GM12865 (cell line): Measurements from ENCODE around the gene SLCO3A1.
"Not testable (repeated sequence)": the region's sequence is repeated elsewhere in the genome, so short reads cannot be mapped to it uniquely, and the experiment has no call there.

Source experiments
- DNase-seq: peaks from one replicate; pipeline ENCODE4 v3.0.0; 2010; ENCODE audit warnings: low read depth
- H3K4me3 ChIP-seq: 2 replicates; pipeline ENCODE4 v1.5.1; 2011; ENCODE audit warnings: mild to moderate bottlenecking, low read depth, low read length, control low read depth
- TF ChIP-seq, protein P1 (sequence below): IDR thresholded peaks from 2 replicates; pipeline ENCODE4 v1.5.1; 2011; ENCODE audit warnings: low read length, control low read depth, low read depth, inconsistent platforms; ENCODE audit not compliant: insufficient read depth; ENCODE audit errors: missing control alignments

SLCO3A1 gene

DNA sequence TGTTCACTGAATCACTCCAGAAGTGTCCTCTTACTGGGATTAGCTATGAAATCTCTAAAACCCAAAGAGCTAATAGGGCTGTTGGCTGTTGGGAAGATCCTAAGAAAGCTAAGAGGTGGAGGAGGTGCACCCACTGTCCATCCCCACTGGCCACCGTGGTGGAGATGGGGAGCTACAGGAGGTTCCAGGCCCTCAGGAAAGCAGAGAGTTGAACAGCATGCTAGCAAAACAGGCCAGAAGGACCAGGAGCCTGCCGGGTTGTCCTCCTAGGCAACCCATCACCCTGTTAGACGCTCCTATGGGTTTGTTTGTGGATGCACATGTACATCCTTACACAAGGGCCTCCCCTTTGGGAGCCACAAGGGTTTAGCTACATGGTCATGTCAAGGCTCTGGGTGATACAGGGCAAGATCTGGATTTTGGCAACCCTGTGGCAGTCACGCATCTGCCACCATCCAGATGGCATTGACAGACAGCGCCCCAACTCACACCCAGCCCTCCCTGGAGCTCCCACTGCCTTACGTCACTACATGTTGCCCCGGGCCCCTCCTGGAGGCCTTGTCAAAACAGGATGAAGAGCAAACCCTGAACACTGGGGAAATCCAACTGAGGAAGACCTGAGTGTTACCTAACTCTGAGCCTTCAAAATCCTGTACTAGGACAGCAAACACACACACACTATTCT, 208.1 kb downstream of the SLCO3A1 start:
- TF ChIP-seq, protein P1, sequence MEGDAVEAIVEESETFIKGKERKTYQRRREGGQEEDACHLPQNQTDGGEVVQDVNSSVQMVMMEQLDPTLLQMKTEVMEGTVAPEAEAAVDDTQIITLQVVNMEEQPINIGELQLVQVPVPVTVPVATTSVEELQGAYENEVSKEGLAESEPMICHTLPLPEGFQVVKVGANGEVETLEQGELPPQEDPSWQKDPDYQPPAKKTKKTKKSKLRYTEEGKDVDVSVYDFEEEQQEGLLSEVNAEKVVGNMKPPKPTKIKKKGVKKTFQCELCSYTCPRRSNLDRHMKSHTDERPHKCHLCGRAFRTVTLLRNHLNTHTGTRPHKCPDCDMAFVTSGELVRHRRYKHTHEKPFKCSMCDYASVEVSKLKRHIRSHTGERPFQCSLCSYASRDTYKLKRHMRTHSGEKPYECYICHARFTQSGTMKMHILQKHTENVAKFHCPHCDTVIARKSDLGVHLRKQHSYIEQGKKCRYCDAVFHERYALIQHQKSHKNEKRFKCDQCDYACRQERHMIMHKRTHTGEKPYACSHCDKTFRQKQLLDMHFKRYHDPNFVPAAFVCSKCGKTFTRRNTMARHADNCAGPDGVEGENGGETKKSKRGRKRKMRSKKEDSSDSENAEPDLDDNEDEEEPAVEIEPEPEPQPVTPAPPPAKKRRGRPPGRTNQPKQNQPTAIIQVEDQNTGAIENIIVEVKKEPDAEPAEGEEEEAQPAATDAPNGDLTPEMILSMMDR = no peak
- DNase-seq = no peak

DNA sequence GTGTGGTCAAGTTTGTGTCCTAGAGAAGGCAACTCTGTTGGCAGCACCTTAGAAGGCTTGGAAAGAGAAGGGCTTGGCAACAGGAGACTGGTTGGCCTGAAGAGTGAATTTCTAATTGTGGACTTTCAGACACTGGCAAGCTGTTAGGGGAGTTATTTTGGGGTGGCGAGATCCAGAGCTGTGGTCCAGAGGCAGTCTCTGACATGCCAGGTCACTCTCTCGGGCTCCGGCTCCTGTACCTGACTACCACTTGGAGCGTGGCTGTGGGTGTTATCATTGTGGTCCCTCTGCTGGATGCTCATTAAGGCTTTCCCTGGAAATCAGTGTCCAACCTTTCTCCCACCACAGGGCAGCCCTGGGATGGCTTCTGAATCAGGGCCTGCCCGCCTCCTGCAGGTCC, 209.0 kb downstream of the SLCO3A1 start:
- TF ChIP-seq, protein P1 = no peak
- no peak overlapping the region for H3K4me3 ChIP-seq
- DNase-seq = no peak

More for the DNA sequence above, 208.1 kb downstream of the SLCO3A1 start:
- H3K4me3 ChIP-seq = no peak overlapping the region

DNA sequence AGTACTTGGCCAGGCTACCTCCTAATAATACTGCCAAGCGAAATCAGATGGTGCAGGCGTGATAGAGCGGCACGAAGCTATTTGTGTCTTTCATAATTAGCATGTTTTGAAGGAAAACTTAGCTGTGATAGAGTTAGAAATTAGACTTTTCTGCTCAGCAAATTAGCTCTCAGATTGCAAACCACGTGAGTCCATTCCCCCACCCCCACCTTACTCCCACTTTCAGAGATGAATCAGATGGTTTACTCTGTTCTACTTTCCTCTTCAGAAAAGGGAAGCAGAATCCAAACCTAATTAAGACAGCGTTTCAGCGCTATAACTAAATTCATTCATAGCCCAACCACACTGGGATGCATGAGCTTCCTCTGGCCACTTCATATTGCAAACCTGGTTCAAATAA, 214.6 kb downstream of the SLCO3A1 start:
- H3K4me3 ChIP-seq = no peak overlapping the region
- peak; percentile 18 for DNase-seq
- TF ChIP-seq, protein P1 = no peak

DNA sequence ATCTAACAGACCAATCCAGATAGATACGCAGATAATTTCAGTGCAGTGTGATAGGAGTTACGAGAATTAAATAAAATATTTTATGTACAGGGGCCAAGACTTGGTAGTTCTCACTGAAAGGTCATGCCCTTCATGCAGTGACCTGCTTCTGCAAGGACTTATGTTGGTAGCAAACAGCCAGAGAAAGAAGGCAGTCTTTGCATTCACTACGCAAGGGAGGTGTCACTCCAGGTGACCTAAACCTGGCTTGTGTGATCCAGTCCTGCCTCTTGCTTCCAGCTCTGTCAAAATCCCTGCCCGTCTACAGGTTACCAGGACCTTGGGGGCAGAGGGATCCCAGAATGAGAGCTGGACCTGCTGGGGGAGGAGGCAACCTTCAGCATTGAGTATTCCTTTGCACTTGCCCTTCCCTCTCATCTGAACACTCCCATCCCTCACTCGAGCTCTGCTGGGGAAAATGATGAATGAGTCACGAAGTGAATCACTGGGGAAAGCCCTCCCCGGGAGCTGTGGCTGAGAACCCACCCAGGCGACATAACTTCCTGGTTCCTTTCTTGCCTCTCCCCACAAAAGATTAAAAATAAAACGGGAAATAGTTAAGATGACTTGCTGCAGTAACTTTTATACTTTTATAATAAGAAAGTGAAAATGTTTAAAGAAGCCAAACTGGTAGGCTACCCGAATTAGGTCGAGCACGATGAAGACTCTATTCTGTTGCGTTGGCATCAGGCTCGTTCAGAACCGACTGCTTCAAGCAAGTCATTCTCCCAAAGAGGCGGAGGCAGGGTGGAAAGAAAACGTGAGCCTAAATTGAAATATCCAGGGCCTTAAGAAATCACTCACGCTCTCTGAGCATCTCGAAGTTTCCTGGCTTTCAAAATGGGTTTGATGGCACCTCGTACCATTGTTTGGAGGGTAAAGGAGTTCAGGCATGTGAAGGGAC, 216.1 kb downstream of the SLCO3A1 start:
- DNase-seq = peak; percentile 27
- H3K4me3 ChIP-seq = no peak overlapping the region
- TF ChIP-seq, protein P1 = no peak

DNA sequence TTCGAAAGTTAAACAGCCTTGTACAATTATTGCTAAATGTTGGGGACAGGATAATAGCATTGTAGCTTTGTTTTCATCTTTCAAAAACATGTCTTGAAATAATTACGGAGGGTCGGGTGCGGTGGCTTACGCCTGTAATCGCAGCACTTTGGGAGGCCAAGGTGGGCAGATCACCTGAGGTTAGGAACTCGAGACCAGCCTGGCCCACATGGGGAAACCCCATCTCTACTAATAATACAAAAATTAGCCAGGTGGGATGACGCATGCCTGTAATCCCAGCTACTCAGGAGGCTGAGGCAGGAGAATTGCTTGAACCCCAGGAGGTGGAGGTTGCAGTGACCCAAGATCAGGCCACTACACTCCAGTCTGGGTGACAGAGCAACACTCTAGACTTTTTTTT, 216.7 kb downstream of the SLCO3A1 start:
- H3K4me3 ChIP-seq, DNase-seq: not testable (repeated sequence)

DNA sequence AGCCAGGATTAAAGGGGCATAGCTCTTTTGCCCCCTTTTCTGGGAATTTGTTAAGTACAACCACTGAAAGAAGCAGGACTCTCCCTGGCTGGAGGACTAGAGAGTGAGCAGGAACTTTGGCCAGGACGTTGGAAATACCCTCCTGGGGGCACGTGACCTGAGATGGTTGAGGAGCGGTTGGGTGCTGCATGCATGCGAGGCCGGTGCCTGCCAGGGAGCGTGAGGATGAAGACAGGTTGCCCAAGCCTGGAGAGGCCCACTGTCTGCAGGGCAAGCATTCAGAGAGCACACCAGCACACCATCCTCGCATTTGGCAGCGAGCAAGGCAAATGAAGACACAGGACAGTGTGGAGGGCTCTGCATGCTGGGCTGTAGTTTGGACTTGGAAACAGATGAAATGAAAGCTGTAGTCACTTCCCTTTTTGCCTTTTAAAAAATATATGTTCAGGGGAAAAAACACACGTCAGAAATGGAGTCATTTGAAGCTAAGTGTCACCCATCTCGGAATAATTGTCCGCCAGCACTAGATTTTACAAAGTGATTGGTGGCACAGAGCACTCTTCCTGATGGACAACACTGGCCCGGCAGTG, 217.6 kb downstream of the SLCO3A1 start:
- TF ChIP-seq, protein P1 = no peak
- DNase-seq = no peak
- no peak overlapping the region for H3K4me3 ChIP-seq

DNA sequence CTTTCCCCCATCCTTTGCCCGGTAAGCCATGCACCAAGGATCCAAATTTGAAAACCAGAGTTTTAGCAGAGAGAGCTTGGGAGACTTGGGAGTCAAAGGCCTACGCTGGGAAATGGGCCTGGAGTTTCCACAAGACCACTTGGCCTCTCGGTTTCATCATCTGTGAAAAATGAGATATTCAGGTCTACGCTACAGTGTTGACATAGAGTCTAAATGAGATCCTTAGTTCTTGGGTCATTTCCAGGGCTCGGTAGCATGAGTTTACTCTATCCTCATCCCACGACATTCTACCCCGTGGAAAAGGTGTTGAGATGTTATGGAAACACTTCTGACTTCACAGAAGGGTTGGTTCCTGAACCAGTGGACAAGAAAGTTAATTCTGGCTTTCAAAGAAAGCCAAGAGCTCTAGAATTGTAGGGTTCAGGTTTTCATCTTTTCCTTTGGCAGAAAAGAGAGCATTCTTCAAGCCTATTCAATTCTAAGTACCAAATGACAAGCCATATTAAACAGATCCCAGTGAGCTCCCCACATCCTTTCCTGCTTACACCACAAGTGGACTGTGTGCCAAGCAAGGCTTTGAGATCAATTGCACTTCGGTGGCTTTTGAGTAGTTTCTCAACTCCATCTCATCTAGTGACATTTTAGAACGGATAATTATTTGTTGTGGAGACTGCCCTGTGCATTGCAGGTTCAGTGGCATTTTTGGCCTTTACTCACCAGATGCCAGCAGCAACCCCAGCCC, 219.7 kb downstream of the SLCO3A1 start:
- no peak for DNase-seq
- no peak overlapping the region for H3K4me3 ChIP-seq
- TF ChIP-seq, protein P1 = no peak
